H1 (cell line): ENCODE measurements around the gene PTPRT. TPM values are rescaled to one million over a fixed set of nuclear protein-coding genes. Genes with fewer than 3 reads are reported as not detected.

Source experiments
- BRCA1 ChIP-seq: IDR thresholded peaks from 2 replicates; pipeline ENCODE4 v1.6.1; 2012; ENCODE audit warnings: low read depth, low read length, improper control_type of control experiment
- CTBP2 ChIP-seq: IDR thresholded peaks from 2 replicates; pipeline ENCODE4 v1.7.0; 2011; ENCODE audit warnings: borderline replicate concordance, mild to moderate bottlenecking, moderate library complexity, mixed read lengths, low read length; ENCODE audit not compliant: insufficient read depth, insufficient read length
- KDM4A ChIP-seq: IDR thresholded peaks from one replicate; pipeline ENCODE4 v1.7.1; 2012; ENCODE audit warnings: low read depth, mild to moderate bottlenecking, moderate library complexity, low read length, inconsistent platforms; ENCODE audit not compliant: severe bottlenecking
- RNF2 ChIP-seq: fragments of 200-900, 300-1000 bp; sonication (generic); IDR thresholded peaks from 2 replicates; pipeline ENCODE4 v1.7.1; 2016; ENCODE audit warnings: borderline replicate concordance, low read depth, mild to moderate bottlenecking, antibody characterized with exemption, low read length; ENCODE audit not compliant: poor library complexity, severe bottlenecking; ENCODE audit errors: missing control alignments
- TAF1 ChIP-seq: IDR thresholded peaks from 2 replicates; pipeline ENCODE4 v1.6.1; 2011; ENCODE audit warnings: mild to moderate bottlenecking, low read depth, low read length
- polyA plus RNA-seq, 7 experiments: library from polyadenylated mRNA; depleted of rRNA in 3 of 7; stranded (reverse) in 5 of 7; unstranded in 2 of 7; fragments of >200 nt in 5 of 7; fragments of 200-250 nt in 2 of 7; gene quantifications; 1 replicate in 5 of 7; 2 replicates in 1 of 7; 4 replicates in 1 of 7; pipeline versions ENCODE4 v1.2.1 to v1.2.3, GENCODE V29; 2011 to 2013; ENCODE audit warnings: missing spikeins in 2 of 7, mixed read lengths in 2 of 7
- total RNA-seq: library from RNA; stranded (reverse); fragmentation: NEBNext Ultra II Directional; extraction: Animal tissue kit (Norgen Biotek cat#: 25700); gene quantifications from 2 replicates; pipeline ENCODE4 v1.2.1, GENCODE V29; 2021

PTPRT gene
- total and polyA plus RNA-seq, 2 of the 8 experiments (the other 6 are each of a cell fraction or from before 2014, with no cell fraction given) = 0.33 to 1.8 TPM

DNA sequence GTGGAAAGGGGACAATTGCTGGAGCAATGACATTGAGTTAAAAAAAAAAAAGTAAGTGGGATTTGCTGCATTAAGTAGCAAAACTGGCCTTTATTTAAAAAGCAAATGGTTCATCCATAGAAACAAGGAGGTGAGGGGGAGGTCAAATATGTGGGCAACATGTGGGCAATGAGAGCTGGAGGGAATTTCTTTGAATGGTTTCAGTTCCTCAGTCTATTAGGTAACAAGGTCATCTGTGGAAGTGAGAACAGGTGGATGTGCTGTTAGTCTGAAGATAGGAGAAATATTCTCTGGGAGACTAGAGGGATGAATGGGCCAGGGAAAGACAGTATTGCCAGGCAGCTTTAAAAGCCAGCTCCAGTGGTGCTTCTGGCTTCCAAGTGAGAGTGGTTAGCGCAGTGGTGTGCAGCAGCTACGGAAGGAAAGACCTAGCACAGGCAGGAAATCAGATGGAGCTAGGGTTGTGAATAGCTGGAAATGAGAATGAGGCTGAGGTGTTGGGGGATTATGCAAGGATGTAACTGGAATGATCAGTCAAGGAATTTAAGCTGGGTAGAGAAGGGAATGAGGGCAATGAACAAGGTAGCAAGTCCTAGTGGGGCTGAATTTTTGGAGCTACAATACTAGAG is 727.6 kb downstream of the PTPRT start (continued):
- TF ChIP-seq BRCA1 (no peak), TAF1 (no peak), KDM4A (no peak), RNF2 (no peak), CTBP2 (no peak)
